GM12872 (cell line): ENCODE measurements around the gene DAPK2.

ENCODE experiments used
- CTCF ChIP-seq: IDR thresholded peaks from 3 replicates; pipeline ENCODE4 v1.5.1; 2011; ENCODE audit warnings: low read depth, mild to moderate bottlenecking, low read length, moderate library complexity; ENCODE audit not compliant: insufficient read depth

Gene DAPK2

DNA sequence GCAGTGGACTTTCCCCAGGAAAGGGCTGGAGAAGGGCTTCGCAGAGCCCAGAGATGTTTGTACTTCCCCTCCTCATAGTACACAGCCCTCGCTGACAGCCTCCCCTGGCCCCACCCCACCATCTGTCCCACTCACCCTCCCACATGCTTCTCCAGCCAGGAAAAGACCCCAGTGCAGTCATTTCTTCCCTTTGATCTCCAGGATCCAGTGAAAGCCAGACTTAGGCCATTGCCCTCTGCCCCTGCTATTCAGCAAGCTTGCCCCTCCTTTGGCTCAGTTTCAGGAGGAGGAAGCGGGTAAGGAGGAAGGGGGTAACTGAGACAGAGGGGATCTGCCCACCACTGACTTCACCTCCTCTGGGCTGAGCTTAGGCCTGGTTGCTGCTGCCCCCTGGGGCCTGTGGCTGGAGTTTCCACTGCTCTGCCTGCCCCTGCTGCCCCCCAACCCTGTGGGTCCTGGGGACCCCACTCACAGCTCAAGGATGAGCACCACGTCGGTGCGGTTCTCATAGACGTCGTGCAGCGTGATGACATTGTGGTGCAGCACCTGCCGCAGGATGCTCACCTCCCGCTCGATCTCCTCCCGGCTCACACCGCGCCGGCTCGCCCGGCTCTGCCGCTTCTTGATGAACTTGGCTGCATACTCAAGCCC lies 63.1 kb downstream of the DAPK2 start:
- TF ChIP-seq CTCF, result no peak

DNA sequence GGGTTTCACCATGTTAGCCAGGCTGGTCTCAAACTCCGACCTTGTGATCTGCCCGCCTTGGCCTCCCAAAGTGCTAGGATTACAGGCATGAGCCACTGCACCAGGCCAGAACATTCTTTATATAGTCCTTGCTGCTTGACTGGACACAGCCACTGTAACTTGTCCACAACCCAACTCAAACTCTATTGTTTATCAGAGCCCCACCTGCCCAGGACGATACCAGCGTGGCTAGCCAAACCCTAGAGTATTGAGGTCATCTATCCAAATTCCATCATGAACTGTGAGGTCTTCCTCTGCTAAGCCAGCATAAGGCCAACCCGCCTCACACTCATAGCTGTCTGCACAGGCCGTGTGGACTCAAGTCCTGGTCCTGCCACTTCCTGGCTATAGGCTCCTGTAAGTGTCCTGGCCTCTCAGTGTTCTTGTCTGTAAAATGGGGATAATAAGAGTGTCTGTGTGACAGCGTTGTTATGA lies 63.9 kb downstream of the DAPK2 start:
- no peak for TF ChIP-seq CTCF

DNA sequence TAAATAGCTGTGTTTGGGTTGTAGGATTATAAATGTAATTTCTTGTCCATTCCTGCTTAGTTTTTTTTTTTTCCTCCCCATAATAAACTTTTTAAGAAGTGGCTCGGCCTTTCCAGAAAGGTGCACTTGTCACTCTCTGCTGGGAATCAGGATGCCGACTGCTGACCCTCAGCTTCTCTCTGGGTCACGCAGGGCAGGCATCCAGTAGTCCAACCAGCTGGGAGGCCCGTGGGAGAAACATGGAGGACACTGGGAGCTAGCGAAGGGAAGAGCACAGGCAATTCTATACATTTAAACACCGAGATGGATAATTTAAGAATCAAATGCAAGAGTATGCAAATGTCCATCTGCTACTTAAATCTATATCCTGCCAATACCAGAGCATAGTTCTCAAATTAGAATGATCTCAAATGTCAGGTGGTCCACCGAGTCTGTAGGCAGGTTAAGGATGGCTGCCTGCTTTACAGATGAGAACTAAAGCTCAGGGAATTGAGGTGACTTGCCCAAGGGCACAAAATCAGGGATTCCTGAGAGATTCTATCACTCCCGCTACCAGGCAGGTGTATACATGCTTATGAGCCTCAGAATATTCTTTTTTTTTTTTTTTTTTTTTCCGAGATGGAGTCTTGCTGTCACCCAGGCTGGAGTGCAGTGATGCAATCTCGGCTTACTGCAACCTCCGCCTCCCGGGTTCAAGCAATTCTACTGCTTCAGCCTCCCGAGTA lies 64.5 kb downstream of the DAPK2 start:
- no peak for TF ChIP-seq CTCF

DNA sequence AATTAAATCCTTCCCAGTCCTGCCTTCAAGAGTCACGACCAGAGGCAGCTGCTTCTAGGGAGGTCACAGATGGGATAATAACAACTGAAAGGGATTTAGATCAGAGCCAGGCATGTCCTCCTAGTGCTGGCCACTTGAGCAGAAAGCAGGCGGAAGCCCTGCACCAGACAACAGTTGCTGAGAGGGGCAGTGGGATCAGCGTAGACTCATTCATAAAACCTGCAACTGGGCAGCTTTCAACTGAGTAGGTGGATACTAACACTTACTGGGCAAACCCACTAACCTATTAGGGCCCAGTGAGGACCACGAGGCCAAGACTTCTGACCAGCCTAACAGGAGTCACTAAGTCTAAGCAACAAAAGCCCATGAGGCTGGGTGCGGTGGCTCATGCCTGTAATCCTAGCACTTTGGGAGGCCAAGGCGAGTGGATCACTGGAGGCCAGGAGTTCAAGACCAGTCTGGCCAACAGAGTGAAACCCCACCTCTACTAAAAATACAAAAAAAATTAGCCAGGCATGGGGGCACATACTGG lies 67.0 kb downstream of the DAPK2 start:
- no peak for TF ChIP-seq CTCF

- no peak for TF ChIP-seq CTCF
Measured at GRCh38 chr15:63978511-63979261, 67.6 kb downstream of the DAPK2 start.

GRCh38 chr15:63977119-63977518 lies 69.2 kb downstream of the DAPK2 start:
- TF ChIP-seq CTCF, result no peak

GRCh38 chr15:63974021-63974420 lies 72.3 kb downstream of the DAPK2 start:
- TF ChIP-seq CTCF, result no peak
